Activated T-cell treated with anti-CD3 and anti-CD28 coated beads, Interleukin-2, amount 50 U/mL, for 24 hours (primary cell): ENCODE data around the gene SMIM10L2A.
A peak's percentile ranks its signal among the peaks of the same experiment; 100 is the strongest.
"Not testable (repeated sequence)": the region's sequence is repeated elsewhere in the genome, so short reads cannot be mapped to it uniquely, and the experiment has no call there.

Experiments used
- DNase-seq: peaks from one replicate; pipeline ENCODE4 v3.0.0-alpha.2; 2020
- H3K27ac Mint-ChIP-seq: 2 replicates; pipeline ENCODE4 v1.8.0; 2020; ENCODE audit warnings: mild to moderate bottlenecking, mixed read lengths
- H3K27me3 Mint-ChIP-seq: 2 replicates; pipeline ENCODE4 v1.8.0; 2020; ENCODE audit warnings: mixed read lengths
- H3K36me3 Mint-ChIP-seq: 2 replicates; pipeline ENCODE4 v1.8.0; 2020; ENCODE audit warnings: low read depth, mixed read lengths
- H3K4me1 Mint-ChIP-seq: 2 replicates; pipeline ENCODE4 v1.8.0; 2020; ENCODE audit warnings: low read depth, mixed read lengths
- H3K4me3 Mint-ChIP-seq: 2 replicates; pipeline ENCODE4 v1.8.0; 2020; ENCODE audit warnings: mild to moderate bottlenecking, moderate library complexity, mixed read lengths
- H3K9me3 Mint-ChIP-seq: 2 replicates; pipeline ENCODE4 v1.8.0; 2020; ENCODE audit warnings: mixed read lengths

The SMIM10L2A gene

GRCh38 chrX:135406428-135406827, 15.3 kb upstream of the SMIM10L2A start:
- peaks cover 28% of the 10 kb centered on the region for H3K27me3 Mint-ChIP-seq
- H3K4me1 Mint-ChIP-seq, result peaks cover 25% of the 10 kb centered on the region
- not testable (repeated sequence) for H3K9me3 Mint-ChIP-seq, DNase-seq, H3K36me3 Mint-ChIP-seq, H3K4me3 Mint-ChIP-seq, H3K27ac Mint-ChIP-seq

- Mint-ChIP-seq H3K36me3 (no peaks in the 10 kb centered on the region), H3K4me1 (peaks cover 5% of the 10 kb centered on the region), H3K9me3 (peaks cover 5% of the 10 kb centered on the region), H3K4me3 (no peak overlapping the region), H3K27me3 (peaks cover 38% of the 10 kb centered on the region), H3K27ac (no peak overlapping the region)
- no peak for DNase-seq
Measured at GRCh38 chrX:135408794-135409193, 12.9 kb upstream of the SMIM10L2A start.

GRCh38 chrX:135410861-135411627, 10.7 kb upstream of the SMIM10L2A start:
- DNase-seq, result no peak
- Mint-ChIP-seq H3K9me3 (peaks cover 5% of the 10 kb centered on the region), H3K27ac (no peak overlapping the region), H3K4me1 (peaks cover 3% of the 10 kb centered on the region), H3K36me3 (no peaks in the 10 kb centered on the region), H3K4me3 (no peak overlapping the region), H3K27me3 (peaks cover 33% of the 10 kb centered on the region)

GRCh38 chrX:135411893-135412292, 9.9 kb upstream of the SMIM10L2A start:
- Mint-ChIP-seq H3K27ac (no peak overlapping the region), H3K4me3 (no peak overlapping the region), H3K9me3 (peaks cover 5% of the 10 kb centered on the region), H3K36me3 (no peaks in the 10 kb centered on the region), H3K4me1 (peaks cover 3% of the 10 kb centered on the region), H3K27me3 (peaks cover 31% of the 10 kb centered on the region)
- no peak for DNase-seq

GRCh38 chrX:135416546-135416945, 5.2 kb upstream of the SMIM10L2A start:
- H3K36me3 Mint-ChIP-seq, result no peaks in the 10 kb centered on the region
- H3K4me3 Mint-ChIP-seq, result no peak overlapping the region
- no peak overlapping the region for H3K27ac Mint-ChIP-seq
- peaks cover 5% of the 10 kb centered on the region for H3K9me3 Mint-ChIP-seq
- DNase-seq, result no peak
- peaks cover 3% of the 10 kb centered on the region for H3K4me1 Mint-ChIP-seq
- peaks cover 31% of the 10 kb centered on the region for H3K27me3 Mint-ChIP-seq

- Mint-ChIP-seq H3K27me3 (peaks cover 31% of the 10 kb centered on the region), H3K27ac (no peak overlapping the region), H3K4me3 (peak overlapping the region; percentile 52), H3K9me3 (no peaks in the 10 kb centered on the region), H3K36me3 (no peaks in the 10 kb centered on the region), H3K4me1 (peaks cover 3% of the 10 kb centered on the region)
- DNase-seq, result no peak
Measured at GRCh38 chrX:135420831-135421230, 913 bp upstream of the SMIM10L2A start.

GRCh38 chrX:135421537-135421931, 210 bp upstream of the SMIM10L2A start:
- Mint-ChIP-seq H3K36me3 (no peaks in the 10 kb centered on the region), H3K27ac (no peak overlapping the region), H3K4me1 (peaks cover 3% of the 10 kb centered on the region), H3K9me3 (no peaks in the 10 kb centered on the region), H3K4me3 (peak overlapping the region; percentile 52), H3K27me3 (peaks cover 29% of the 10 kb centered on the region)
- DNase-seq, result peak; percentile 90

GRCh38 chrX:135422810-135423168, 1.0 kb downstream of the SMIM10L2A start:
- not testable (repeated sequence) for H3K9me3 Mint-ChIP-seq, H3K36me3 Mint-ChIP-seq, H3K27ac Mint-ChIP-seq, H3K4me1 Mint-ChIP-seq, DNase-seq
- peaks cover 36% of the 10 kb centered on the region for H3K27me3 Mint-ChIP-seq
- H3K4me3 Mint-ChIP-seq, result peak overlapping the region; percentile 35

- not testable (repeated sequence) for H3K36me3 Mint-ChIP-seq, H3K4me1 Mint-ChIP-seq, H3K27ac Mint-ChIP-seq, H3K4me3 Mint-ChIP-seq, DNase-seq, H3K9me3 Mint-ChIP-seq
- H3K27me3 Mint-ChIP-seq, result peaks cover 35% of the 10 kb centered on the region
Measured at GRCh38 chrX:135423173-135423864, 1.6 kb downstream of the SMIM10L2A start.

- H3K36me3 Mint-ChIP-seq, result no peaks in the 10 kb centered on the region
- DNase-seq, result no peak
- H3K9me3 Mint-ChIP-seq, result no peaks in the 10 kb centered on the region
- no peak overlapping the region for H3K4me3 Mint-ChIP-seq
- peaks cover 44% of the 10 kb centered on the region for H3K27me3 Mint-ChIP-seq
- no peak overlapping the region for H3K27ac Mint-ChIP-seq
- H3K4me1 Mint-ChIP-seq, result peaks cover 3% of the 10 kb centered on the region
Measured at GRCh38 chrX:135424469-135424868, 2.7 kb downstream of the SMIM10L2A start.

- Mint-ChIP-seq H3K27ac (no peak overlapping the region), H3K36me3 (no peaks in the 10 kb centered on the region), H3K4me3 (no peak overlapping the region), H3K9me3 (no peaks in the 10 kb centered on the region), H3K27me3 (peaks cover 51% of the 10 kb centered on the region), H3K4me1 (peaks cover 3% of the 10 kb centered on the region)
- DNase-seq, result no peak
Measured at GRCh38 chrX:135425026-135425965, 3.6 kb downstream of the SMIM10L2A start.

- Mint-ChIP-seq H3K27ac (no peak overlapping the region), H3K36me3 (no peaks in the 10 kb centered on the region), H3K4me1 (peaks cover 11% of the 10 kb centered on the region)
Measured at GRCh38 chrX:135429429-135429828, 7.7 kb downstream of the SMIM10L2A start.

GRCh38 chrX:135431886-135432285, 10.1 kb downstream of the SMIM10L2A start:
- DNase-seq, result no peak
- Mint-ChIP-seq H3K27me3 (peaks cover 49% of the 10 kb centered on the region), H3K4me1 (peaks cover 11% of the 10 kb centered on the region), H3K9me3 (peaks cover 10% of the 10 kb centered on the region), H3K4me3 (no peak overlapping the region), H3K27ac (no peak overlapping the region), H3K36me3 (no peaks in the 10 kb centered on the region)

More at GRCh38 chrX:135429429-135429828, 7.7 kb downstream of the SMIM10L2A start:
- H3K9me3 Mint-ChIP-seq, result peaks cover 10% of the 10 kb centered on the region
- DNase-seq, result no peak
- H3K27me3 Mint-ChIP-seq, result peaks cover 55% of the 10 kb centered on the region
- no peak overlapping the region for H3K4me3 Mint-ChIP-seq

GRCh38 chrX:135432453-135432852, 10.7 kb downstream of the SMIM10L2A start:
- no peaks in the 10 kb centered on the region for H3K36me3 Mint-ChIP-seq
- no peak overlapping the region for H3K27ac Mint-ChIP-seq
- peaks cover 11% of the 10 kb centered on the region for H3K4me1 Mint-ChIP-seq
- peaks cover 47% of the 10 kb centered on the region for H3K27me3 Mint-ChIP-seq
- peaks cover 10% of the 10 kb centered on the region for H3K9me3 Mint-ChIP-seq
- DNase-seq, result no peak
- H3K4me3 Mint-ChIP-seq, result no peak overlapping the region
